Fibroblast of mammary gland (primary cell): ENCODE results near the gene CACNA2D3.

ENCODE experiments used
- DNase-seq: peaks from one replicate; pipeline ENCODE4 v3.0.0-alpha.2; 2010; ENCODE audit warnings: low read depth
- H3K4me3 ChIP-seq: 2 replicates; pipeline ENCODE4 v1.5.1; 2011; ENCODE audit warnings: low read depth, mild to moderate bottlenecking, low read length, moderate library complexity; ENCODE audit not compliant: control insufficient read depth
- TF ChIP-seq, protein P1 (sequence below): conservative IDR thresholded peaks from 2 replicates; pipeline ENCODE4 v1.5.1; 2011; ENCODE audit warnings: low read depth, low read length, inconsistent platforms; ENCODE audit not compliant: control insufficient read depth, insufficient read depth

CACNA2D3 gene

DNA sequence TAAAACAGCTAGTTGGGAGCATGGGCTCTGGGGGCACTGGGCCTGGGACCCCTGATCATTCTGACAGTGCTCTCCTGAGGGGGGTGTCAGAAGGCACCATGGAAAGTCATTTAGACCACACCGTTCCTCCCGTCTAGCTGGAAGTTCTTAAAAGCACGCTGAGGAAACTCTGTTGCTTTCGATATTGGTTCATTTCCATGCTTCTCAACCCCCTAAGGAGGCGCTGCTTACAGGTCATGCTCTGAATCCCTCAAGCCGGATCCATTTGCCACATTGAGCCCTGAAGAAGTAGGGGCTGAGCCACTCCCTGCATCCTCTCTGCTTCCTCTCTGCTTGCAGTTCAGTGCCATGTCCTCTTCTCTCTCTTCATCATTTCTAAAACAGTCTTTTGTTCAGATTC, 187.2 kb downstream of the CACNA2D3 start:
- no peak for DNase-seq
- no peak overlapping the region for H3K4me3 ChIP-seq
- TF ChIP-seq, protein P1, sequence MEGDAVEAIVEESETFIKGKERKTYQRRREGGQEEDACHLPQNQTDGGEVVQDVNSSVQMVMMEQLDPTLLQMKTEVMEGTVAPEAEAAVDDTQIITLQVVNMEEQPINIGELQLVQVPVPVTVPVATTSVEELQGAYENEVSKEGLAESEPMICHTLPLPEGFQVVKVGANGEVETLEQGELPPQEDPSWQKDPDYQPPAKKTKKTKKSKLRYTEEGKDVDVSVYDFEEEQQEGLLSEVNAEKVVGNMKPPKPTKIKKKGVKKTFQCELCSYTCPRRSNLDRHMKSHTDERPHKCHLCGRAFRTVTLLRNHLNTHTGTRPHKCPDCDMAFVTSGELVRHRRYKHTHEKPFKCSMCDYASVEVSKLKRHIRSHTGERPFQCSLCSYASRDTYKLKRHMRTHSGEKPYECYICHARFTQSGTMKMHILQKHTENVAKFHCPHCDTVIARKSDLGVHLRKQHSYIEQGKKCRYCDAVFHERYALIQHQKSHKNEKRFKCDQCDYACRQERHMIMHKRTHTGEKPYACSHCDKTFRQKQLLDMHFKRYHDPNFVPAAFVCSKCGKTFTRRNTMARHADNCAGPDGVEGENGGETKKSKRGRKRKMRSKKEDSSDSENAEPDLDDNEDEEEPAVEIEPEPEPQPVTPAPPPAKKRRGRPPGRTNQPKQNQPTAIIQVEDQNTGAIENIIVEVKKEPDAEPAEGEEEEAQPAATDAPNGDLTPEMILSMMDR: no peak

DNA sequence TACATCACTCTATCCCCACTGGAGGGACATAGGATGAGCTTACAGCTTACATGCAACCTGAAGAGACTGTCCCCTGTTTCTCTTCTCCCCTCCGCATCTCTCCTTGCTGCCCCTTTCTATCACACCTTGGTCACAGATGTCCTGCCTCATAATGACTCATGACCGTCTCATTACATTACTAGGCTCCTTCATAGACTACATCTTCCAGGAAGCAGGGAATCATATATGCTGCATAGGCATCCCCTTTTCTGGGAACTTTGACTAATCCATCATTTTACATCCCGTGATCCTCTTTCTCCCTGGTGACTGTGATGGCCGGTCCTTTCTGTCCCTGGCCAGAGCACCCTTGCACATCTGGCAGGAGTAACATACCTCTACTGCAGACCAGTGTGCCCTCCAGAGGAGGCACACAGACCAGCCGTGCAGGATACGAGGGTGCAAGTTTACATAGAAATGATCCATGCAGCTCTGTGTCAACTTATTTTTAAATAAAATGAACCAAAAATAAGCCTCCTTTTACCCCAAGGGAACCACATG, 188.9 kb downstream of the CACNA2D3 start:
- no peak overlapping the region for H3K4me3 ChIP-seq
- TF ChIP-seq, protein P1: no peak
- no peak for DNase-seq

DNA sequence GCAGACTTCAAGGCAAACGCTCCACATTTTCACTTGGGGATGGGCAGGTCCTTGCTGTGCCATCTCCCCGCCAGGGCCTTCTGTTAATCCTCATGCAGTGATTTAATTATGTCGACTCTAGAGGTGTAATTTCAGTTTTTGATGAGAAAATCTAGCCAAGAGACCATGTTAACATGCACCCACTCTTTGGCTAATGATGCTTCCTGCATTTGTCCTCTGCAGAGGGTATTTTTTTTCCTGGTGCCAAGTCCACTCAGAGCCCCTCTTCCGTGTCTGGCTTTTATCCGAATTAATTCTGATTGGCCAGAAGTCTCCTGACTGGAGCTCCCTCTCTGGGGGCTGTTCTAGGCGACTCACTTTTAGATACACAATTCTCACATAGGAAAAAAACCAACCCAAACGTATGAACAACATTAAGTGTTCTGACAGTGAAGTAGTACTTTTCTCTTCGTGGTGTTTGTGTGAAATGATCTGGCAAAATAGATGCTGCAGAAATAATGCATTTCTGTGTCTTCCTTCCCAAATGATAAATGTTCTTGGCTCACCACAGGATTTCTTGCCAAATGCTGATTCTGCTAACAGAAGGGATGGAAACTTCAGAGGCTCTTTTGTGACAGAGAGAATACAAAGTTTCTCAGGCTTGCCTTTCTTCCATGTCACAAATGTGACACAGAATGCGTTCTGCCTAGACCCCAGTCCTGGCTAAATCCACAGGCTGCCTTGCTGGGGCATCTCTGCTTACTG, 190.0 kb downstream of the CACNA2D3 start:
- TF ChIP-seq, protein P1: no peak
- no peak for DNase-seq

DNA sequence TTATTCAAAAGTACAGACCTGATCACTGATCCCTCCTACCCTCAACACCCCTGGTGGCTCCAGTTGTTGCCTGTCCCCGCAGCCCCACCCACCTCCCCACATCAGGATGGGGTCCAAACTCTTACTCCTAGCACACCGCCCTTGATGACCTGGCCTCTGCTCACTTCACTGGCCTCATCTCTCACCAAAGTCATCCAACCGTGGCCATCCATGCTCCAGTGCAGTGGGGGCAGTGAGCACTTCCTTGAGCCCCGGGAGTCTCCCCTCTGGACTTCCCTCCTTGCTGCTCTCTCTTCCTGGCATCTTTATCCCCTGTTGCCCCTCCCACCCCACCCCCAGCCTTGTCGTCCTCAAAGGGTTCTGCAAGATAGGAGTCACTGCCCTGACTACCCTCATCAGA, 191.1 kb downstream of the CACNA2D3 start:
- TF ChIP-seq, protein P1: no peak
- no peak overlapping the region for H3K4me3 ChIP-seq
- no peak for DNase-seq

More for the DNA sequence above, 190.0 kb downstream of the CACNA2D3 start:
- H3K4me3 ChIP-seq: no peak overlapping the region

DNA sequence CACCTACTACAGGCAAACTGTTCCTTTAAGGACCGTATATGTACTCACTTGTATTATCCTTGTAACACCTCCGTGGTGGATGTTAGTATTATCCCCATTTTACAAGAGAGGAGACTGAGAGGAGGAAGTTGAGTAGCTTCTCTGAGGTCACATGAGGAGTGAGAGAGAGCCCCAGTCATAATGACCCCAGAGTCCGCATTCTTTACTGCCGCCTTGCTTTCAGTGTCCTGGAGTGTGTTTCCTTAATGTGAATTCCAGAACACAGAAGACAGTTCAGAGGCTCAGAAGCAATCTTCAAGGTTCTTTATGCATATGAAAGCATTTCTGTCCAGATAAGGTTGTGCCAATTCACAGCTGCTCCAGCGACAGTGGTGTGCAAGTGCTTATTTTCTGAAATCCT, 199.2 kb downstream of the CACNA2D3 start:
- DNase-seq: no peak
- no peak overlapping the region for H3K4me3 ChIP-seq
- TF ChIP-seq, protein P1: no peak

DNA sequence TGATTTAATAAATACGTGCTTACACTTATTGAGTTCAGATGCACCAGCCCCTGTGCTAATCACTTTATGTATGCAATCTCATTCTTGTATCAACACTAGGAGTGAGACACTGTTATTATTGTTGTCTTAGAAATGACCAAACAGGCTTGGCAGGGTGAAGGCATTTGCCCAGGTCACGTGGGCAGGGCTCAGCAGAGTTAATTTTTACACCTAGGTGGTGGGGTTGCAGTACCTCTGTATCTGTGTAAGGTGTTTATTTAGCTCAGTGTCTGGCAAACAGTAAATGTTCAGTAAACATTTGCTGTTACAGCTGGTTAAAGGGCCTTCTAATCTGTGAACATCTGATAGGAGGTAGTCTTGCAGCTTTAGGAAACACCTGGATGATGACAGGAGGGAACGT, 200.0 kb downstream of the CACNA2D3 start:
- TF ChIP-seq, protein P1: no peak
- no peak for DNase-seq
- no peak overlapping the region for H3K4me3 ChIP-seq

DNA sequence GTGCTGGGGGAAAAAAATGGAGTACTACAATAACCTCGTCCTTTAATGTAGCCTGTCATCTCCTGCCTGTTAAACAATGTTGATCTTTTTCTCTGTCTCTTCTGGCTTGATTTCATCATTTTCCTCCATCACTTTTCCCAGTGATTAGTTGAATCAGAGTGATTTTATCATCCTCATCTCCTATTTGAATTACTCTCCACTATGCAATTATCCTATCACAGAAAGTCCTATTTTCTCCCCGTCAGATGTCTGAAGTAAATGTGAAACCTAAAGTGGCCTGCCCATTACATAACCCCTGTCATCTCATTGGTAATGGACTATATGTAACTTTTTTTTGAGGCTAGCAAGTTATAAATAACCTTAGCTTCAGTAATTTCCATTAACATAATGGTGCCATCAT, 201.8 kb downstream of the CACNA2D3 start:
- H3K4me3 ChIP-seq: no peak overlapping the region
- DNase-seq: no peak

More for the DNA sequence above, 201.8 kb downstream of the CACNA2D3 start:
- TF ChIP-seq, protein P1: no peak
